Measurements from ENCODE around the gene RBFOX2. TPM values are rescaled to one million over a fixed set of nuclear protein-coding genes. Genes with fewer than 3 reads are reported as not detected.

Gene RBFOX2
- total RNA-seq, 2 experiments from 2014 or later: 54.3 to 78.7 TPM

DNA sequence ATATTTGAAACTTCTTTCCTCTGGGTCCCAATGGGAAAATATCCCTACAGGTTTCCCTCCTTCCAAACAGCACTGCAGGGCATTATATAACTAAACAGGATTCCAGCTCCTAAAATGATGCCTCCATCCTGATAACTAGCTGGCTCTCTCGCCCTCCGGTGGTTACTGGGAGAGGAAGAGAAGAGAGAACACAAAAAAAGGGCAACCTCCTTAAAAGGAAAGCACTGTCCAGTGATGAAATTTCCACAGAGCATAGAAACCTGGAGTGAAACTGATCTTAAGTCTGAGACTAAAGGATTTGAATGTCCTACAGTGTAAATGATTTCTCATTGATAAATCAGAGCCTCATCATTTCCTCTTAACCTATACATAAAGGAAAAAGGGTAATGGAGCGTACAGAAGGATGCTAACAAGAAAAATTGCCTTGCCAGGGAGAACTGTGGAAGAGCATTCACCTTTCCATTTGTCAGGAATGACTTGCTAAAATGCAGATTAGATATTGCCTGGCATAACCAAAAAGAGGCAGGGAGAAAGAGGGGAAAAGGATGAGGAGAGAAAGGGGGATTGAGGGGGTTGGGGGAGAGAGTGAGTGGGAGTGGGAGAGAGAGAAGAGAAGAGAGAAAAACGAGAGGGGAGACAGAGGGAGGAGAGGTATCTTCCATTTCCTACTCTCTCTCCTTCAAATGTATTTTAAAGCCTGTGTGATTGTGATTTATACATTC lies 189.6 kb downstream of the RBFOX2 start:
- DNase-seq (ENCODE audit: low spot score): peak; percentile 69
- Histone ChIP-seq H3K4me2 (ENCODE audit: low read length) (peak overlapping the region; percentile 91), H3K27ac (ENCODE audit: low read depth, low read length, poor library complexity, severe bottlenecking) (peak overlapping the region; percentile 67), H3K4me3 (ENCODE audit: low read depth, low read length, poor library complexity, severe bottlenecking) (peak overlapping the region; percentile 74), H3K9me3 (ENCODE audit: low read length) (no peaks in the 10 kb centered on the region), H2AFZ (ENCODE audit: low read length) (no peak overlapping the region), H3K4me1 (ENCODE audit: insufficient read depth, low read length, poor library complexity, severe bottlenecking) (peaks cover 89% of the 10 kb centered on the region), H3K79me2 (ENCODE audit: insufficient read depth, low read depth, low read length) (peaks cover 81% of the 10 kb centered on the region), H4K20me1 (ENCODE audit: insufficient read depth, low read length) (no peaks in the 10 kb centered on the region), H3K9me2 (ENCODE audit: insufficient read depth, low read length) (no peaks in the 10 kb centered on the region), H3K36me3 (ENCODE audit: insufficient read depth, low read length) (no peaks in the 10 kb centered on the region)
- no TSS peak for BruUV-seq (replicated peaks)
- intact Hi-C loops (cut with micrococcal nuclease; ENCODE audit: unreplicated experiment): loop anchor here (1.0 to 2.0 kb wide), 3 partner anchors 82 to 286 kb away; no protein-coding TSS in a partner anchor
- no peak for TF ChIP-seq EZH2phosphoT487 (IDR thresholded peaks at IDR 0.05; ENCODE audit: borderline replicate concordance, low read depth, low read length)
- TF ChIP-seq, protein P1, sequence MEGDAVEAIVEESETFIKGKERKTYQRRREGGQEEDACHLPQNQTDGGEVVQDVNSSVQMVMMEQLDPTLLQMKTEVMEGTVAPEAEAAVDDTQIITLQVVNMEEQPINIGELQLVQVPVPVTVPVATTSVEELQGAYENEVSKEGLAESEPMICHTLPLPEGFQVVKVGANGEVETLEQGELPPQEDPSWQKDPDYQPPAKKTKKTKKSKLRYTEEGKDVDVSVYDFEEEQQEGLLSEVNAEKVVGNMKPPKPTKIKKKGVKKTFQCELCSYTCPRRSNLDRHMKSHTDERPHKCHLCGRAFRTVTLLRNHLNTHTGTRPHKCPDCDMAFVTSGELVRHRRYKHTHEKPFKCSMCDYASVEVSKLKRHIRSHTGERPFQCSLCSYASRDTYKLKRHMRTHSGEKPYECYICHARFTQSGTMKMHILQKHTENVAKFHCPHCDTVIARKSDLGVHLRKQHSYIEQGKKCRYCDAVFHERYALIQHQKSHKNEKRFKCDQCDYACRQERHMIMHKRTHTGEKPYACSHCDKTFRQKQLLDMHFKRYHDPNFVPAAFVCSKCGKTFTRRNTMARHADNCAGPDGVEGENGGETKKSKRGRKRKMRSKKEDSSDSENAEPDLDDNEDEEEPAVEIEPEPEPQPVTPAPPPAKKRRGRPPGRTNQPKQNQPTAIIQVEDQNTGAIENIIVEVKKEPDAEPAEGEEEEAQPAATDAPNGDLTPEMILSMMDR (conservative IDR thresholded peaks at IDR 0.05; ENCODE audit: low read length): peak; percentile 87
- CTCF ChIA-PET (ENCODE audit: unreplicated experiment): no interaction called here
- POLR2A ChIA-PET: no interaction called here

GRCh38 chr22:35837101-35837727 lies 191.4 kb downstream of the RBFOX2 start:
- POLR2A ChIA-PET: interaction anchor here (0.8 kb wide), 1 partner anchor 78 kb away, joined by 3 read pairs; no protein-coding TSS in a partner anchor
- CTCF ChIA-PET (ENCODE audit: unreplicated experiment): no interaction called here
- Histone ChIP-seq H3K36me3 (ENCODE audit: insufficient read depth, low read length) (peaks cover 13% of the 10 kb centered on the region; the same call in 1 of the 2 replicates), H4K20me1 (ENCODE audit: insufficient read depth, low read length) (no peaks in the 10 kb centered on the region), H3K9me3 (ENCODE audit: low read length) (no peaks in the 10 kb centered on the region), H3K9me2 (ENCODE audit: insufficient read depth, low read length) (no peaks in the 10 kb centered on the region), H3K27ac (ENCODE audit: low read depth, low read length, poor library complexity, severe bottlenecking) (peak overlapping the region; percentile 14), H3K4me3 (ENCODE audit: low read depth, low read length, poor library complexity, severe bottlenecking) (peak overlapping the region; percentile 64), H3K79me2 (ENCODE audit: insufficient read depth, low read depth, low read length) (peaks cover 98% of the 10 kb centered on the region), H3K4me1 (ENCODE audit: insufficient read depth, low read length, poor library complexity, severe bottlenecking) (peaks cover 76% of the 10 kb centered on the region), H2AFZ (ENCODE audit: low read length) (no peak overlapping the region), H3K4me2 (ENCODE audit: low read length) (peak overlapping the region; percentile 91)
- no peak for TF ChIP-seq EZH2phosphoT487 (IDR thresholded peaks at IDR 0.05; ENCODE audit: borderline replicate concordance, low read depth, low read length)
- TF ChIP-seq, protein P1 (conservative IDR thresholded peaks at IDR 0.05; ENCODE audit: low read length): no peak
- no peak for DNase-seq (ENCODE audit: low spot score)
- no TSS peak for BruUV-seq (replicated peaks)
- intact Hi-C loops (cut with micrococcal nuclease; ENCODE audit: unreplicated experiment): no loop called here

Data from OCI-LY7 (cell line).